ENCODE measurements around the gene CDX1. TPM values are rescaled to one million over a fixed set of nuclear protein-coding genes. Genes with fewer than 3 reads are reported as not detected.

The CDX1 gene
- total and polyA plus RNA-seq, 12 donors = 0.13 to 0.32 TPM; not detected in 10

DNA sequence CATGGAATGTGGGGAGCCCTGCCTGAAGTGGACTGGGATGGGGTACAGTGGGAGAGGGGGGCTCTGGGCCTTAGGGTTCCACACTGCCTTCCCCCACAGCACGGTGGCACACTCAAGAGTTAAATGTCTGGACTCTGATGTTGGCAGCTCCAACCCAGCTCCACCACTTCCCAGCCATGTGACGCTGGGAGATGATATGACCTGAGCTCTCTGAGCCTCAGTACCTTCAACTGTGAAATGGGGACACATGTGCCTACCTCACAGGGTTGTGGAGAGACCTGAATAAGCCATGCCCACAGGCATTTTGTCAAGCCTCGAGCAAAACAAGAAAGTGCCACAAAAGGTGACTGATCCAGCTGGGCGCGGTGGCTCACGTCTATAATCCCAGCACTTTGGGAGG lies 7.5 kb upstream of the CDX1 start:
- ATAC-seq (no peak), DNase-seq (no peak)
- 77 to 83% methylated on average over 6 of the region's 6 CpGs for WGBS, 2 donors
- TF ChIP-seq, protein P1, sequence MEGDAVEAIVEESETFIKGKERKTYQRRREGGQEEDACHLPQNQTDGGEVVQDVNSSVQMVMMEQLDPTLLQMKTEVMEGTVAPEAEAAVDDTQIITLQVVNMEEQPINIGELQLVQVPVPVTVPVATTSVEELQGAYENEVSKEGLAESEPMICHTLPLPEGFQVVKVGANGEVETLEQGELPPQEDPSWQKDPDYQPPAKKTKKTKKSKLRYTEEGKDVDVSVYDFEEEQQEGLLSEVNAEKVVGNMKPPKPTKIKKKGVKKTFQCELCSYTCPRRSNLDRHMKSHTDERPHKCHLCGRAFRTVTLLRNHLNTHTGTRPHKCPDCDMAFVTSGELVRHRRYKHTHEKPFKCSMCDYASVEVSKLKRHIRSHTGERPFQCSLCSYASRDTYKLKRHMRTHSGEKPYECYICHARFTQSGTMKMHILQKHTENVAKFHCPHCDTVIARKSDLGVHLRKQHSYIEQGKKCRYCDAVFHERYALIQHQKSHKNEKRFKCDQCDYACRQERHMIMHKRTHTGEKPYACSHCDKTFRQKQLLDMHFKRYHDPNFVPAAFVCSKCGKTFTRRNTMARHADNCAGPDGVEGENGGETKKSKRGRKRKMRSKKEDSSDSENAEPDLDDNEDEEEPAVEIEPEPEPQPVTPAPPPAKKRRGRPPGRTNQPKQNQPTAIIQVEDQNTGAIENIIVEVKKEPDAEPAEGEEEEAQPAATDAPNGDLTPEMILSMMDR (IDR thresholded peaks at IDR 0.05) = no peak
- Histone ChIP-seq H3K27ac (peak overlapping the region; percentile 41 to 92 (median 85)), H3K4me1 (peaks cover 9 to 86% (median 63%) of the 10 kb centered on the region in 9 donors), H3K36me3 (no peaks in the 10 kb centered on the region), H3K27me3 (peaks cover 0 to 12% (median 0%) of the 10 kb centered on the region in 7 donors), H3K9me3 (no peaks in the 10 kb centered on the region), H3K4me3 (peak overlapping the region in 2 of 10 donors; percentile 14 to 32)
- intact Hi-C loops (cut with DNase I) = no loop called here

DNA sequence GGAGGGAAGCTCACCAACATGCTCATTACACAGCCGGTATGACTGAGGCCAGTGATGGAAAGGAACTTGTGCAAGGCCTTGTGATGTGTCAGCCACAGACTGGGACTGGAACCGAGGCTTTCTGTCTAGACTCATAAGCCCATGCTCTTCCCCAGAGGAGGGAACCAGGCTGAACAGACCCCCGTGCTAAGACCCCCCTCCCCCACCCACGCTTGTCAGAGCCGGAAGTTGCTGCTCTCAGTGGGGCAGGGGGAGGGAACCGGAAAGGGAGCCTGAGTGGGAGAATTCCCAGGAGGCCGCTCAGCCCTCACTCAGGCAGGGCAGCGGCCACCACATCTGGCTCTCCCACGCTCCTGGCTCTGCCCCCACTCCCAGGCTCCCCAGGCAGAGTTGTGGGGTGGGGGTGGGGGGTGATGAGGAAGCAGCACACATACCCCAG lies 6.8 kb upstream of the CDX1 start:
- Histone ChIP-seq H3K4me1 (peaks cover 16 to 94% (median 70%) of the 10 kb centered on the region in 9 donors), H3K36me3 (no peaks in the 10 kb centered on the region), H3K4me3 (no peak overlapping the region), H3K27ac (peak overlapping the region; percentile 41 to 92 (median 85)), H3K9me3 (no peaks in the 10 kb centered on the region), H3K27me3 (peaks cover 0 to 12% (median 0%) of the 10 kb centered on the region in 7 donors)
- peak; percentile 73 to 74 for DNase-seq
- TF ChIP-seq, protein P1 (IDR thresholded peaks at IDR 0.05) = no peak
- WGBS, 2 donors = 33 to 45% methylated on average over 9 of the region's 9 CpGs
- intact Hi-C loops (cut with DNase I) = loop anchor here in 5 of 10 donors (2.0 to 10.0 kb wide), 5 partner anchors 21 to 275 kb away; no protein-coding TSS in a partner anchor
- peak; percentile 14 to 45 (median 34) for ATAC-seq

DNA sequence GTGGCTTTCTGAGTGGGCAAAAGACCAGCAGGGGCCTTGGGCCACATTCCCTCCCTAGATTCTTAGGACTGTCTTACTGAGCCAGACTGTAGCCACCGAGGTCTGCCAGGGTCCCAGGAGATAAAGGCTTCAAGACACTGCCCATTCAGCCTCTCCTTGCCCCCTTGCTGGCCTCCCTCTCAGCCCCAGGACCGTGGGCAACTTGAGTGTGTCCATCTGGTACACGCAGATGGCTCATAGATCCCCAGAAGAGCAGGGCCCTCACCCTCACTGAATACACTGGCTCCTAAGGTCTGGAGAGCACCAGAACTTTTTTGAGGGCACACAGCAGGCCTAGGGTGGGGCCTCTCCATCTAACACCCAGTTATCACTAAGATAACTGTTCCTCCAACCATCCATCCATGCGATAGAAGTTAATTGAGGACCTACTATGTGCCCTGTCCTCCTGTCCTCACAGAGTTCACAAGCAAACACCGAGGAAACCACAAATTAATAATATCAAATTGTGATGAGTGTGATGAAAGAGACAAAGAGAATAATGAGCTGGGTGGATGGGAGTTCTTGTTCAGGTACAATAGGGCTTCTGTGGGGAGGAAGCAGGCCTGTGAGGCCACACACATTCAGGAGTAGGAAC lies 6.0 kb upstream of the CDX1 start:
- Histone ChIP-seq H3K27ac (peak overlapping the region; percentile 41 to 92 (median 85)), H3K27me3 (peaks cover 0 to 11% (median 0%) of the 10 kb centered on the region in 7 donors), H3K4me3 (no peak overlapping the region), H3K4me1 (peaks cover 16 to 98% (median 77%) of the 10 kb centered on the region in 9 donors), H3K9me3 (no peaks in the 10 kb centered on the region), H3K36me3 (no peaks in the 10 kb centered on the region)
- intact Hi-C loops (cut with DNase I) = loop anchor here in 9 of 10 donors (1.0 to 10.0 kb wide), 7 partner anchors 20 to 276 kb away; no protein-coding TSS in a partner anchor
- ATAC-seq = no peak
- TF ChIP-seq, protein P1 (IDR thresholded peaks at IDR 0.05) = no peak
- DNase-seq = no peak
- WGBS, 2 donors = 67 to 70% methylated on average over 5 of the region's 5 CpGs

- H3K4me1 ChIP-seq = peaks cover 16 to 89% (median 67%) of the 10 kb centered on the region in 9 donors
Observed at GRCh38 chr5:150161242-150162141, 5.1 kb upstream of the CDX1 start.

More at GRCh38 chr5:150161242-150162141, 5.1 kb upstream of the CDX1 start:
- DNase-seq (peak; percentile 85 to 91), ATAC-seq (peak; percentile 24 to 66 (median 55))
- 44 to 45% methylated on average over 14 of the region's 14 CpGs for WGBS, 2 donors
- Histone ChIP-seq H3K36me3 (no peaks in the 10 kb centered on the region), H3K27ac (peak overlapping the region in 9 of 10 donors; percentile 73 to 92 (median 86)), H3K4me3 (no peak overlapping the region), H3K27me3 (peaks cover 0 to 12% (median 4%) of the 10 kb centered on the region in 7 donors), H3K9me3 (no peaks in the 10 kb centered on the region)
- intact Hi-C loops (cut with DNase I) = loop anchor here (1.0 to 10.0 kb wide), 7 partner anchors 19 to 275 kb away; no protein-coding TSS in a partner anchor
- TF ChIP-seq, protein P1 (IDR thresholded peaks at IDR 0.05) = peak; percentile 75 to 95 (median 90)

All from heart right ventricle (tissue), 16 donors.